GM23338 (cell line): ENCODE data around the gene DOCK1. TPM values are rescaled to one million over a fixed set of nuclear protein-coding genes. Genes with fewer than 3 reads are reported as not detected.

ENCODE experiments used
- ATAC-seq: fragments of 200-7000 bp; cut with Tn5 transposase; 3 replicates; pipeline ENCODE4 v1.9.1; 2020
- DNase-seq: peaks from one replicate; pipeline ENCODE4 v3.0.0-alpha.2; 2015; ENCODE audit warnings: low spot score
- H2AFZ ChIP-seq: fragments of 200-600 bp; sonication (generic); 2 replicates; pipeline ENCODE4 v1.8.0; 2016; ENCODE audit warnings: antibody characterized with exemption, mild to moderate bottlenecking, moderate library complexity
- H3F3A ChIP-seq: fragments of 200-600 bp; sonication (generic); replicated peaks from 2 replicates; pipeline ENCODE4 v1.8.0; 2017; ENCODE audit warnings: antibody characterized with exemption, mixed run types, low read depth
- H3K27ac ChIP-seq: fragments of 200-600 bp; sonication (generic); 2 replicates; pipeline ENCODE4 v1.6.1; 2016; ENCODE audit warnings: low read depth
- H3K27me3 ChIP-seq: fragments of 200-600 bp; sonication (generic); 2 replicates; pipeline ENCODE4 v1.8.0; 2016; ENCODE audit warnings: mild to moderate bottlenecking, mixed run types, moderate library complexity; ENCODE audit not compliant: insufficient read depth
- H3K36me3 ChIP-seq: fragments of 200-600 bp; sonication (generic); 2 replicates; pipeline ENCODE4 v1.8.0; 2016; ENCODE audit warnings: mild to moderate bottlenecking; ENCODE audit not compliant: insufficient read depth
- H3K4me1 ChIP-seq: fragments of 200-600 bp; sonication (generic); 2 replicates; pipeline ENCODE4 v1.8.0; 2016; ENCODE audit warnings: mild to moderate bottlenecking, moderate library complexity; ENCODE audit not compliant: insufficient read depth
- H3K4me2 ChIP-seq: fragments of 200-600 bp; sonication (generic); 2 replicates; pipeline ENCODE4 v1.7.1; 2017; ENCODE audit warnings: mixed run types
- H3K4me3 ChIP-seq: fragments of 200-600 bp; sonication (generic); 2 replicates; pipeline ENCODE4 v1.6.1; 2016; ENCODE audit warnings: mixed run types
- H3K79me2 ChIP-seq: fragments of 200-600 bp; sonication (generic); replicated peaks from 2 replicates; pipeline ENCODE4 v1.8.0; 2017; ENCODE audit warnings: mild to moderate bottlenecking; ENCODE audit not compliant: insufficient read depth
- H3K9me2 ChIP-seq: fragments of 200-600 bp; sonication (generic); 2 replicates; pipeline ENCODE4 v1.8.0; 2017; ENCODE audit not compliant: insufficient read depth
- H4K20me1 ChIP-seq: fragments of 200-600 bp; sonication (generic); replicated peaks from 2 replicates; pipeline ENCODE4 v1.8.0; 2017; ENCODE audit warnings: mild to moderate bottlenecking; ENCODE audit not compliant: insufficient read depth
- H3K27ac Mint-ChIP-seq: 2 replicates; pipeline ENCODE4 v1.8.0; 2020; ENCODE audit warnings: inconsistent platforms, mild to moderate bottlenecking, moderate library complexity, mixed read lengths
- H3K27me3 Mint-ChIP-seq: 3 replicates; pipeline ENCODE4 v1.8.0; 2022; ENCODE audit warnings: low read depth, mild to moderate bottlenecking, moderate library complexity, mixed read lengths, inconsistent platforms; ENCODE audit not compliant: insufficient read depth, poor library complexity
- H3K36me3 Mint-ChIP-seq: 3 replicates; pipeline ENCODE4 v1.8.0; 2021; ENCODE audit warnings: low read depth, mild to moderate bottlenecking, inconsistent platforms, moderate library complexity, mixed read lengths
- H3K4me1 Mint-ChIP-seq: 3 replicates; pipeline ENCODE4 v1.8.0; 2020; ENCODE audit warnings: mild to moderate bottlenecking, inconsistent platforms, mixed read lengths
- H3K4me3 Mint-ChIP-seq: 3 replicates; pipeline ENCODE4 v1.8.0; 2021; ENCODE audit warnings: moderate library complexity, mild to moderate bottlenecking, inconsistent platforms, mixed read lengths
- H3K9me3 Mint-ChIP-seq: 3 replicates; pipeline ENCODE4 v1.8.0; 2020; ENCODE audit warnings: moderate library complexity, mild to moderate bottlenecking, inconsistent platforms, mixed read lengths
- CREB1 ChIP-seq: fragments of 250-450 bp; sonication (Bioruptor Pico); IDR thresholded peaks from 2 replicates; pipeline ENCODE4 v1.5.0; 2020; ENCODE audit warnings: low read depth, mild to moderate bottlenecking, moderate library complexity
- CTCF ChIP-seq, 2 experiments: fragments of 200-600 bp in 1 of 2; sonication (generic) in 1 of 2; conservative IDR thresholded peaks; 2 replicates each; pipeline versions ENCODE4 v1.5.1 to v1.6.1; 2016 to 2017; ENCODE audit warnings: antibody characterized with exemption in 2 of 2, low read depth in 2 of 2, mild to moderate bottlenecking in 2 of 2, moderate library complexity in 1 of 2
- ETS1 ChIP-seq: IDR thresholded peaks from 2 replicates; pipeline ENCODE4 v1.6.1; 2016; ENCODE audit warnings: antibody characterized with exemption
- EZH2 ChIP-seq: fragments of 200-600 bp; sonication (generic); IDR thresholded peaks from one replicate; pipeline ENCODE4 v1.8.0; 2017; ENCODE audit warnings: antibody characterized with exemption, mild to moderate bottlenecking, low read depth; ENCODE audit not compliant: unreplicated experiment
- EZH2phosphoT487 ChIP-seq: fragments of 200-600 bp; sonication (generic); IDR thresholded peaks from one replicate; pipeline ENCODE4 v1.8.1; 2018; ENCODE audit warnings: antibody characterized with exemption; ENCODE audit not compliant: unreplicated experiment
- JUNB ChIP-seq: IDR thresholded peaks from one replicate; pipeline ENCODE4 v1.6.1; 2016; ENCODE audit warnings: antibody characterized with exemption; ENCODE audit not compliant: unreplicated experiment
- NANOG ChIP-seq: IDR thresholded peaks from 2 replicates; pipeline ENCODE4 v1.6.1; 2016; ENCODE audit warnings: antibody characterized with exemption, borderline replicate concordance
- POLR2AphosphoS5 ChIP-seq: IDR thresholded peaks from 2 replicates; pipeline ENCODE4 v1.6.1; 2016; ENCODE audit warnings: antibody characterized with exemption, low read depth
- REST ChIP-seq: IDR thresholded peaks from one replicate; pipeline ENCODE4 v1.6.1; 2018; ENCODE audit warnings: antibody characterized with exemption; ENCODE audit not compliant: unreplicated experiment
- STAT1 ChIP-seq: IDR thresholded peaks from one replicate; pipeline ENCODE4 v1.6.1; 2016; ENCODE audit warnings: antibody characterized with exemption; ENCODE audit not compliant: unreplicated experiment
- ZNF114 ChIP-seq: fragments of 250-450 bp; sonication (Bioruptor Pico); IDR thresholded peaks from 2 replicates; pipeline ENCODE4 v1.5.0; 2020; ENCODE audit warnings: mild to moderate bottlenecking, moderate library complexity
- ZNF331 ChIP-seq: fragments of 250-450 bp; sonication (Bioruptor Pico); IDR thresholded peaks from 2 replicates; pipeline ENCODE4 v1.5.0; 2020; ENCODE audit warnings: low read depth, mild to moderate bottlenecking, moderate library complexity
- ZNF462 ChIP-seq: fragments of 250-450 bp; sonication (Bioruptor Pico); IDR thresholded peaks from 2 replicates; pipeline ENCODE4 v1.5.0; 2020; ENCODE audit warnings: mild to moderate bottlenecking, moderate library complexity
- polyA plus RNA-seq: library from polyadenylated mRNA; unstranded; fragments of >200 nt; fragmentation: Nextera tagmentation; extraction: Ambion mirVana; gene quantifications from 2 replicates; pipeline ENCODE4 v1.2.1, GENCODE V29; 2016
- total RNA-seq: library from RNA; depleted of rRNA; stranded (reverse); fragments of >200 nt; shearing (Covaris generic); gene quantifications from 2 replicates; pipeline ENCODE4 v1.2.3, GENCODE V29; 2014

Gene DOCK1
- total and polyA plus RNA-seq, 2 experiments from 2014 or later = 13.2 to 55.3 TPM

- ATAC-seq (peak; percentile 45; the same call in 2 of the 3 replicates), DNase-seq (no peak)
- H3K36me3 ChIP-seq = no peaks in the 10 kb centered on the region
- no peak overlapping the region for H3K4me3 Mint-ChIP-seq
- H3F3A ChIP-seq = no peaks in the 10 kb centered on the region
- no peak overlapping the region for H3K4me2 ChIP-seq
- no peaks in the 10 kb centered on the region for H3K4me1 Mint-ChIP-seq
- H4K20me1 ChIP-seq = no peaks in the 10 kb centered on the region
- H3K27me3 ChIP-seq = no peaks in the 10 kb centered on the region
- no peaks in the 10 kb centered on the region for H3K4me1 ChIP-seq
- H3K27ac Mint-ChIP-seq = no peak overlapping the region
- TF ChIP-seq EZH2phosphoT487 (no peak), REST (no peak), STAT1 (no peak), POLR2AphosphoS5 (no peak), CREB1 (no peak), ETS1 (no peak), ZNF331 (CRISPR knock-in tag) (no peak), CTCF (conservative IDR thresholded peaks at IDR 0.05; ENCODE audit: low read depth in 2 of 2) (no peak), ZNF462 (CRISPR knock-in tag) (no peak), JUNB (no peak), NANOG (no peak), EZH2 (no peak), ZNF114 (no peak)
- no peaks in the 10 kb centered on the region for H3K9me2 ChIP-seq
- no peak overlapping the region for H2AFZ ChIP-seq
- no peaks in the 10 kb centered on the region for H3K36me3 Mint-ChIP-seq
- H3K9me3 Mint-ChIP-seq = no peaks in the 10 kb centered on the region
- H3K27me3 Mint-ChIP-seq = peaks cover 2% of the 10 kb centered on the region
- H3K4me3 ChIP-seq = no peak overlapping the region
- no peak overlapping the region for H3K27ac ChIP-seq
- H3K79me2 ChIP-seq = no peaks in the 10 kb centered on the region
These were observed 323.1 kb downstream of the DOCK1 start for GRCh38 chr10:127228195-127228787.
